Spleen (tissue), 7 donors: ENCODE data around the gene SPG7.

Source experiments
- POLR2A ChIP-seq, 3 donors: fragments of 450-650 bp; IDR thresholded peaks; one replicate each; pipeline ENCODE4 v1.5.1; 2017; ENCODE audit warnings: antibody characterized with exemption in 3 of 3, mild to moderate bottlenecking in 1 of 3
- POLR2AphosphoS5 ChIP-seq, 3 donors: sonication (generic); formaldehyde crosslinking; IDR thresholded peaks; one replicate each; pipeline ENCODE4 v1.5.1; 2017; ENCODE audit warnings: antibody characterized with exemption in 3 of 3
- TF ChIP-seq, protein P1 (sequence below), 11 experiments: fragments of 200-600 bp in 7 of 11; fragments of 450-650 bp in 4 of 11; sonication (generic) in 4 of 11; IDR thresholded peaks in 8 of 11; conservative IDR thresholded peaks in 3 of 11; 1 replicate in 7 of 11; 2 replicates in 4 of 11; pipeline versions ENCODE4 v1.4.0 to v1.8.0; 2016 to 2021; ENCODE audit warnings: antibody characterized with exemption in 11 of 11, inconsistent platforms in 4 of 11, mild to moderate bottlenecking in 1 of 11
- donor health status: DM: no; HTN: no; CAD: no; lungs with moderate emphysema.
- donor health status: DM: no; HTN: no; CAD: no.
- donor health status: DM: no; HTN: no; CAD: no.

DNA sequence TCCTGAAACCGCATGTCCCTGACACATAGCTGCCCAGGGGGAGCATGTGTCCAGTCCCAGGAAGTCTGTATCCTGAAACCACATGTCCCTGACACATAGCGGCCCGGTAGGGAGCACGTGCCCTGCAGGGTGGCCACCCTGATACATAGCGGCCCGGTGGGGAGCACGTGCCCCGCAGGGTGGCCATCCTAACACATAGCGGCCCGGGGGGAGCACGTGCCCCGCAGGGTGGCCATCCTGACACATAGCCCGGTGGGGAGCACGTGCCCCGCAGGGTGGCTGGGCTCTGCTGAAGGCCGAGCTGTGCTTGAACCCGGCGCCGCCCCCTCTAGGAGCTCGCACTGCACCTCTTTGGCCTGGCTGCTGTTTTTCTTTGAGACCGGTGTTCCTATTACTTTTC is 33.6 kb downstream of the SPG7 start:
- TF ChIP-seq POLR2A (IDR thresholded peaks at IDR 0.05), result no peak
- TF ChIP-seq, protein P1, sequence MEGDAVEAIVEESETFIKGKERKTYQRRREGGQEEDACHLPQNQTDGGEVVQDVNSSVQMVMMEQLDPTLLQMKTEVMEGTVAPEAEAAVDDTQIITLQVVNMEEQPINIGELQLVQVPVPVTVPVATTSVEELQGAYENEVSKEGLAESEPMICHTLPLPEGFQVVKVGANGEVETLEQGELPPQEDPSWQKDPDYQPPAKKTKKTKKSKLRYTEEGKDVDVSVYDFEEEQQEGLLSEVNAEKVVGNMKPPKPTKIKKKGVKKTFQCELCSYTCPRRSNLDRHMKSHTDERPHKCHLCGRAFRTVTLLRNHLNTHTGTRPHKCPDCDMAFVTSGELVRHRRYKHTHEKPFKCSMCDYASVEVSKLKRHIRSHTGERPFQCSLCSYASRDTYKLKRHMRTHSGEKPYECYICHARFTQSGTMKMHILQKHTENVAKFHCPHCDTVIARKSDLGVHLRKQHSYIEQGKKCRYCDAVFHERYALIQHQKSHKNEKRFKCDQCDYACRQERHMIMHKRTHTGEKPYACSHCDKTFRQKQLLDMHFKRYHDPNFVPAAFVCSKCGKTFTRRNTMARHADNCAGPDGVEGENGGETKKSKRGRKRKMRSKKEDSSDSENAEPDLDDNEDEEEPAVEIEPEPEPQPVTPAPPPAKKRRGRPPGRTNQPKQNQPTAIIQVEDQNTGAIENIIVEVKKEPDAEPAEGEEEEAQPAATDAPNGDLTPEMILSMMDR (IDR thresholded peaks at IDR 0.05 in 8 of 11, conservative IDR thresholded peaks at IDR 0.05 in 3 of 11), result no peak
- TF ChIP-seq POLR2AphosphoS5 (IDR thresholded peaks at IDR 0.05), result no peak
